NCI-H526 (cell line): ENCODE measurements around the gene VASH1.

ENCODE experiments used
- DNase-seq, 2 experiments: peaks; one replicate each; lab custom pipeline; 2025; lab: John Stamatoyannopoulos, UW

VASH1 gene

DNA sequence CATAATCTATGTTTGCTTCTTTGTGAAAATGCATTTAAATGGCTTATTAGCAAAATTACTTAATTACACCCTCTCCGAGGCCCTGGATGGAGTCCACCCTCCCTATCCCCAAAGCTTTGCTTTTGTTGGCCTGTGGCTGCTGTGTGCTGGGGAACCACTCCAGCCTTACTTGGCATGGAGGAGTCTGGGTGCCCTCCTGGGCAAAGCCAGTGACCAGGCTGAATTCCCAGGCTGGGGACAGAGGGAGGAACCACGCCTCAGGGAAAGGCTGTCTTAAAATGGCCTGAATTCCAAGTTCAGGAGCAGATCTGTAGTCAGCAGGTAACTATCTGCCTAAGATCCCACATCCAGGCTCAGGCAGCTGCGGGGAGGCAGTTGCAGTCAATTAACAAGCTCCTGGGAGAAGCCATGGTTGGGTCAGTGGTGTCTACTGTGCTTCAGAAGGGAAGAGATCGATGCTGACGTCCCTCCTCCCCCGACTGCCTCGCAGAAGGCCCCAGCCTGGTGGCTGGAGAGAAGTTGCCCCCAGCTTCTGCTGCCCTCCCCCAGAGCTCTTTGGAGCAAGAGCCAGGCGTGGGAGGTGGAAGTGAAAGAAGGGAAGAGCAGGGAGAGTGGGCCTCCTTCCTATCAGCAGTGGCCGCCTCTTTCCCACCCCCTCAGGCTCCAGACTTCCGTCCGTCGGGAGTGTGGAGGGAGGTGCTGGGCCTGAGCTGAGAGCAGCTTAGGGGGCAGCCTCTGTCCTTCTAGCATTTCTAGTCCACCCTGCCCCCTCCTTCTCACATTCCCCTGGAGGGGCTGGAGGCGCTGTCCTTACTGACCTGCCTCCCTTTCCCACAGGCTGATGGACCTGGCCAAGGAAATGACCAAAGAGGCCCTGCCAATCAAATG is 11.3 kb downstream of the VASH1 start:
- DNase-seq = no peak

DNA sequence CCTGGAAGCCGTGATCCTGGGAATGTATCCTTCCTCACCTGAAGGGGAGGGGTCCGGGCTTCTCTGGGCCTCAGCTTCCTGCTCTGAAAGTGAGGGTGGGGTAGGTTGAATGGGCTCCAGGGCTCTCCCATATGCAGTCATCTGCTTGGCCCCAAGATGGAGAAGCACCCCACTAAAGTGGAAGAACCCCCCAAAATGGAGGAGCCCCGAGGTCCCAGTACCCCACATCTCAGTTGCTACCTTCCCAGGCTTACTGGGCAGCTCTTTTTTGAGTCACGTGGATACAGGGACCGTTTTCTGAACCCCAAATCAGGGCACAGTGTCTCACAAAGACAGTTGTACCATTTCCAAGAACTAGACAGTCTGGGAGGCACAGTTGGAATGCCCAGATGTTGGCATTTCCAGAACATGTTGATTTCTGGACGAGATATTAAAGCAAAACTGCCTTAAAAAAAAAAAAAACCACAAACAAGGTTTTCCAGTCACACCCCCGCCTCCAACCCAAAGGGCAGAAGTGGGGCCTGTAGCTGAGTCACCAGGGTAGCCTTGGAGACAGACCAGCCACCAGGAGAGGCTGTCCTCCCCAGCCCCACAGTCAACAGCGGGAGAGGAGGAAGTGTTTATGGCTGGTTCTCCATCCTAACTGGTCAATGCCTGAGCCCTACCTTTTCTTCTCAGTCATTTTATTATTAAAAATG is 12.1 kb downstream of the VASH1 start:
- no peak for DNase-seq

DNA sequence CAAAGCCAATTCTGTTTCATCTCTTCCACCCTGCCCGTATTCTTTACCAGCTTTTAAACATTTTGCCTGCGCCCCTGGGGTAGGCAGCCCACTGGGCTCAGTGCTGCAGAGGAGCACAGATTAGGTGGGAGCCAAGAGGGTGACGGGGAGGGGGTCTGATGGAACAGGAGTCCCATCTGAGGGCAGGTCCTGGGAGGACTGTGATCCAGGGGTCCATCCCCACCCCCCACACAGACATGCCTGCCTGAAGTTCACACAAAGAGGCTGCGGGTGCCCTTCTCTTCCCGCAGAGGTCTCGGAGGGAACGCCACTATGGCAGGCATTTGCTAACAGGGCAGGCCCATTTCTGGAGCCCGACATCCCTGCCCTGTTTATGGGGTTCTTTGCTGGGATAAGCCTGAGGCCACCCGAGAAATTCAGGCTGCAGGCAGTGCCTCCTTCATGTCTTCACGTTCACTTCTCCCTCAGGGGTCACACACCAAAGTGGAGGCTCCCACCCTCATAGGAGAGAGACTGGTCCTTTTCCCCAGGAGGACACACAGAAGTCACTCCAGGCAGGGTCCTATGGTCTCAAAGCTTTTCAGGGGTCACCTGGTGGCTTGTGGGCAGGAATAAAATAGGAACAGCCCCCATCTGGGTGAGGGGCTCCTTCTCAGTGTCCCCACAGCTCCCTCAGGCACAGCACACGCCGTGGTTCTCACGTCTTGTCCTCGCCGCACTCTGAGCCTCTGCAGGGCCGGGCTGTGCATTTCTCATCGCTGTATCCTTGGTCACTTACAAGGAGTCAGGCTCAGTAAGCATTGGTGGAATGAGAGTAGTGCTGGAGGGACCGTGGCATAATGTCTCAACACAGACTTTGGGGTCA is 12.9 kb downstream of the VASH1 start:
- DNase-seq = no peak

DNA sequence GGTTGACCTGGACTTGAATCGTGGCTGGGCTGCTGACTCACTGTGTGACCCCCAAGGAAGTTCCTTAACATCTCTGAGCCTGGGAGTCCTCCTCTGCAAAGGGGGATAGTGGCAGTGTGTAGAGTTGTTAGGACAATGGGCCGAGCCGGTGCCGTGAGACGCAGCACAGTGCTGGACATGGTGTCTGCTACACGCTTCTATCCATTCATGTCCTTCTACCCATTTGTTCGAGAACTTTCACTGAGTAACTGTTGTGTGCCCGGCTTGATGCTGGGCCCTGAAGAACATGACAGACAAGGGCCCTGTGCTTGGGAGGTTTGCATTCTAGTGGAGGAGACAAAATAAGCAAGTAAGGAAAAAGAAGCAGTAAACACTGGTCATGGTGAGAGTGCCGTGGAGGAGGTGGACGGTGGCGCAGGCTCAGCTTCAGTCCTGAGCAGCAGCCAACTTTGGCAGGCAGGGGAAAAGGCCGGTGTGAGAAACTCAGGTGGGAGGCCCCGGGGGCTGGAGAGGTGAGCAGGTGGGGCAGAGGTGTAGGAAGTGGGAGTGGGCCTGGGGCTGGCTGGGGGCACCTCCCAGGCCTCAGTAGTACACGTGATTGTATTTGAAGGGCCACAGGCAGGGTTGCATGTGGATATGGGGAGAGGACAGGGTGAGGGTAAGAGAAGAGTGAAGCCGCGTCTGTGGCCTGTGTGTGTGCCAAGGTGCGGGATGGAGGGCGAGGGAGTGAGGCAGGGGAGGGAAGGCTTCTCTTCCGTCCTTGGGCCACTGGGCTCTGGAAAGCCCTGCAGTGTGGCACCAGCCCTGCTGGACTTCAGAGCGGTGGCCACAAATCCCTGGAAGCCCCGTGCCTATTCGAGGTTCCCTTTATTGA is 13.8 kb downstream of the VASH1 start:
- DNase-seq = no peak

DNA sequence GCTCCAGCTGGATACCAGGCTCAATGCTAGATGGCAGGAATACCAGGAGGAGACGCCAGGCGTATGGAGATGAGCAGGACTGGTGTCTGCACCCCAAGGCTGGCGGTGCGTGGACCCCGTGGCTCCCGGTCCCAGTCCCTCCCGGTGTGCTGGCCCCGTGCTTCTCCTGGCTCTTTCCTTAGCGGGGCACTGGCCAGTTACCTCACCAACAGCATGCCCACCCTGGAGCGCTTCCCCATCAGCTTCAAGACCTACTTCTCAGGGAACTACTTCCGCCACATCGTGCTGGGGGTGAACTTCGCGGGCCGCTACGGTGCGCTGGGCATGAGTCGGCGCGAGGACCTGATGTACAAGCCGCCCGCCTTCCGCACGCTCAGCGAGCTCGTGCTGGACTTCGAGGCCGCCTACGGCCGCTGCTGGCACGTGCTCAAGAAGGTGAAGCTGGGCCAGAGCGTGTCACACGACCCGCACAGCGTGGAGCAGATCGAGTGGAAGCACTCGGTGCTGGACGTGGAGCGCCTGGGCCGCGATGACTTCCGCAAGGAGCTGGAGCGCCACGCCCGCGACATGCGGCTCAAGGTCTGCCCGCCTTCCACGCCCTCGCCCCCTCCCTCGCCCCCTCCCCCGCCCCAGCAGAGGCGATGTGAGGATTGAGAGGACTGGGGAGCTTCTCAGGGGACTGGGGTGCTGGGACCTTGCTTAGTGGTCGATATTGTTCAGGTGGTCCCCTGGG is 14.6 kb downstream of the VASH1 start:
- no peak for DNase-seq

DNA sequence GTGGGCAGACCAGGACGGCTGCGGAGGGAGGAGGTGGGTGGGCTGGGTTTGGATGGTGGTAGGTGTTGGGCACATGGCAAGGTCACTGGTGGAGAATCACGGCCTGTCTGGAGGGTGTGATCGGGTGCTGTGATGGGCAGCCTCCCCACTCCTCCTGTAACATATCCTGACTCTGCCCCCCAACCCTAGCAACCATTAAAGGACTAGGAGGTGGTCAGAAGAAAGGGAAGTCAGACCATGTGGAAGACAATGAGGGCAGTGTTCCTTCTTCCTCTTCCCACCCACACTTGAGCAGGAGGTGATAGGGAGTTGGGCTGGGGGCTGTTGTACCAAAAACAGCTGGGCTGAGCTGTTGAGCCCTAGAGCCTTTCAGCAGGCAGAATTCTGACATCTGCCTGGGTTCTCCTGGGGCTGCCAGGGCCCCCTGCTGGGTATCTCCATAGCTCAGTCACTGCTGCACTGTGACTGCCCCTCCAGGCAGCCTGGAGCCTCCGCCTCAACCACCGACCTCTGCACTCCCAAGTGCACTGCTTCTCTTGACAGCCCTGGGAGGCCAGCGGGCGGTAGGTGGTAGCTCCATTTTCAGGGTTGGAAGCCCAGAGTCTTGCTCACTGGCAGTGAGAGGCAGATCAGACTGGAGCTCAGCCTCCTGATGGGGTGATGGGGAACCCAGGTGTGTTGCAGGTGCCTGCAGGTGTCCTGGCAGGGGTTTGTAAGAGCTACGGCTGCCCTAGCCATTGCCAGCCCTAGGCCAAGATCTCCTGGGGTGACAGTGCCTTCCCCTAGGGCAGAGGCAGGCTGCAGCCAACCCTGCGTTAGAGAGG is 15.4 kb downstream of the VASH1 start:
- DNase-seq = peak in 1 of 2 experiments; percentile 18

DNA sequence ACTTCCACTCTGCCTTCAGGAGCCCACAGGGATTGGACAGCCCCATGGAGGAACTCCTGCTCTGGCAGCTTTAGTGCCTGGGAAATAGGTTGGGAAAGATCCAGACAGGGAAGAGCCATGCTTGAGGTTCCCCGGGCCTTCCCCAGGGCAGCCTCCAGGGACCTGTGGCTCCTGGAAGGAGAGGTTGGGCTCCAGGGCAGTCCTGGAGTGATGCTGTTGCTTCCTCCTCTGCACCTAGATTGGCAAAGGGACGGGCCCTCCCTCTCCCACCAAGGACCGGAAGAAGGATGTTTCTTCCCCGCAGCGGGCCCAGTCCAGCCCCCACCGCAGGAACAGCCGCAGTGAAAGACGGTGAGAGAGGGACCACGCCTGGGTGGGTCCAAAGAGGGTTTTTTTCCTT is 16.5 kb downstream of the VASH1 start:
- DNase-seq = no peak

DNA sequence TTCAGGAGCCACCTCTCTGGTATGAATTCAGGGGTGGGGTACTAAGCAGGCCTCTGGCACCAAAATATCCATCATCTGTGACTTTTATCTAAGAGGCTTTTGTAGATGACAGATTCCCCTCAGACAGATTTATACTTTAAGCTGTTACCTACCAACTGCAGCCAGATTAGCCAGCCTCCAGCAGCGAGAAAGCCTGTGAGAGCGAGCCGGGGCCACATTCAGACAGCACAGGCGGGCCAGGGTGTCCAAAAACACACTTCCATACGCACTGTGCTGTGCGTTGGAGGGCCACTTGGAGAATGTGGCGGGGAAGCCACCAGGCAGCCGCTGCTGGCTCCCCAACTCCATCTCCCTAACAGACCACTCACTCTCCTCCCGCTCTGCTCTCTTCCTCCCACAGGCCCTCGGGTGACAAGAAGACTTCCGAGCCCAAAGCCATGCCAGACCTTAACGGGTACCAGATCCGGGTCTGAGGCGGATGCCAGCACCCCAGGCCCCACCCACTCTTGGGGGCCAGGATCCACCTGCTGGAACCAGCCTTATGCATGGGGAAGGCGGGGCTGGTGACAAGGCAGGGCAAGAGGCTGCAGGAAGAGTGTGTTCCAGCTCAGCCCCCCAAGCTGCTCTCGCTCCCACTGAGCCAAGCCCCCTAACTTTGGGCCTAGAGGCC is 17.4 kb downstream of the VASH1 start:
- no peak for DNase-seq

DNA sequence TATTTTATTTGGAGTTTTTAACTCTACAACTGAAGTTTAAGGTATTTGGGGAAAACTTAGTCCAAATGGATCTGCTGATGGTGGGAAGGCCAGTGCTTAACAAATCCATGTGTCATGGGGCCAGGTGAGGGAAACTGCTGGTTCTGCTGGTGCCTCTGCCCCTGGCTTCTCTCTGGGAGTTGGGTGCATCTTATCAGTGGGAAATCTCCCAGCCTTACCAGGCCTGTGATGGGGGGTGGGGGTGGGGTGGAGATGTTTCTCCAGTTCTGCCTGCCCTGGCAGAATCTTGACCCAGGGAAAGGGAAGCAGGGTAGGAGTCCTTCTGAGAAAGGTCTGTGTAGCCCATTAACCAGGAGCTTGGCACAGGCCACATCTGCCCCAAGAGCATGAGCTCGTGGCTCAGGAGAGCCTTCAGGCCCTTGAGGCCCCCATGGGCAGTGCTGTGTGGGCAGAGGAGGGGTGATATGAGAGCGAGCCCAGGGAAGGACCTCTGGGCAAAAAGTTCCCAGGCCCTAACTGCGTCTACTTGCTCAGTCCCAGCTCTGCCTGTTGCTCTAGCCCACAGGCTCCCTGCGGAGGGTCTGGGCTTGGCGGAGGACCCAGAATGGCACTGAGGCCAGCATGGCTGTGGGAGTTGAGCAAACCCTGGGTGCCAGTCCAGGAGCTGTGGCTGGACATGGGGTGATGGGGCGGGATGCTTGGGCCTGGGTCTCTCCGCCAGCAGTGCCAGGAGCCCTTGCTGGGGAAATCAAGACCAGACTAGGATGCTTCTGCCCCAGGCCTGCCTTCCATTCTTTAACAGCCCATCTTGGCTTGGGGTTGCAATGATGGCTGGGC is 18.2 kb downstream of the VASH1 start:
- DNase-seq = no peak

DNA sequence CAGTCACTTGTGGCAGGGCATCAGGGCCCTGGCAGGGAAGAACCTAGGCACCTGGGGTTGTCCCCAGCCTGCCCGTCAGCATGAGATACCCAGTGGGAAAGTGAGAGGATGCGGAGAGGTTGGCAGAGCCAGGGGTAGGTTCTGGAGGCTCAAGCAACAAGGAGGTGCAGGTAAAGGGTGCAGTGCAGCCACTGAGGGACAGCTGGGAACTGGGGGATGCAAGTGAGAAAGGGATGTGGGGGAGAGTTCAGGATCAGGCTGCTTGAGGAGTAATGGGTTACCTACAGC is 18.7 kb downstream of the VASH1 start:
- DNase-seq = no peak

DNA sequence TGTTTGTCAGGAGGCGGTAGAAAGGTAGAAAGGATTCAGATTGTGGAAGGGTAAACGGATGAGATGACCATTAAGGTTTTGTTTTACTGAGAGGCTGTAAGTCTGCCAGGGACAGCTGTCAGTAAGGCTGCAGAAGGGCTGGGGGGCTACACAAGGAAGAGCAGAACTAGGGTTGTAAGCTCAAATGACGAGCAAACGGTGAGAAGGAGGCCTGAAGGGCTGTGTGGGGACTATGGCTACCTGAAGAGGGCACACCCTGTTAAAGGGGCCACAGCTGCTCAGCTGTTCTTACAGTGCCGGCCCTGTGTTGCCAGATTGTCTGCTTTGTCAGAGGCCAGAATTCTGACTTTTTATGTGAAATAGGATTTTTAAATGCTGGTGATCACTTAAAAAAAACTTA is 19.1 kb downstream of the VASH1 start:
- DNase-seq = no peak

DNA sequence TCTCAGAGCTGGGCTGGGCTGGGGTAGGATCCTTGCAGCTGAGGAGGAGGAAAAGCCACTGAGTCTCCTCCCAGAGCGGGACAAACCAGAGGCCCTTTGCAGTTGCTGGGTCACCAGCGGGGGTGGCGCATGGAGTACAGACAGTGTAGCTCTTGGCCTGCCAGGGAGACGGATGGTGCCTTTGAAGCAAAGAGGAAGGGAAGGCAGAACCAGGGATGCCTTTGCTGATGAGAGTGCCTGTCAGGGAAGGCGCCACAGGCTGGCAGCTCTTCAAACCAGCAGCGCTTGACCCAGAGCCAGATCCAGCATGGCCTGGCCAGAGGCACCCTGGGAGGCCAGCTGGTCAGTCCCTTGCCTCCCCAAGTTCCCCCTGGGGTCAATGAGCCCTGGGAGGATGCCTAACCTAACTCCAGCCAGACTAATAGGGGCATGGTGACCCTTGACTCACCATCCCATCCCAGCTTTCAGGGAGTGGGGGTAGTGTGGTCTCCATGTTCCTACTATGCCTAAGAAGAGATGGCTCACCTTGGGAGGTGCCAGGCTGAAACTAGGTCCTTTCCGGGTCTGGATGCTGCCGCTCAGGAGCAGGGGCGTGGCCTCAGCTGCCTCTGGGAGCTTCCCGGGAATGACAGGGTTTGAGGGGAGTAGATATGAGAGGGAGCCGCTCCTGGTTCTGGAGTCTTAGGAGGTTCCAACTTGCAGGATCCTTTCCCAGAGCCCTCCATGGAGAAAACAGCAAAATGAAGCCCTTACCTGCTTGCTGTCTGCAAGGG is 19.8 kb downstream of the VASH1 start:
- no peak for DNase-seq

DNA sequence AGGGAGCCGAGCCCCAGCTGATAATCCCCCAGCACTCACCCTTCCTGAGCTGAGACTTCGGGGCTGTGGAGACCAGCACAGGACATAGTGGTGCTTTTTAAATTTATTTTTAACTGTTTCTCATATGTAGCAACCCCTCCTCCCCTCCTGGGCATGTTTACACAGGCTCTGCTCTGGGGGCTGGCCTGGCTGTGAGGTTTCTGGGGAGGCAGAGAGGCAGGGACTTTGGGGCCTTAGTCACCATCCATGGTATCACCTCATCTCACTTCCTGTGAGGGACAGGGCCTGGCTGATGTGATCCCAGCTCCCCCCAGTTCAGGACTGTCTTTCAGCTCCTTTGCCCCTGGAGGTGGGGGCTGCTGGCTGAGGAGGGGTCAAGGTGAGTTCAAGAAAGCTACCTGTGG is 20.4 kb downstream of the VASH1 start:
- DNase-seq = no peak

DNA sequence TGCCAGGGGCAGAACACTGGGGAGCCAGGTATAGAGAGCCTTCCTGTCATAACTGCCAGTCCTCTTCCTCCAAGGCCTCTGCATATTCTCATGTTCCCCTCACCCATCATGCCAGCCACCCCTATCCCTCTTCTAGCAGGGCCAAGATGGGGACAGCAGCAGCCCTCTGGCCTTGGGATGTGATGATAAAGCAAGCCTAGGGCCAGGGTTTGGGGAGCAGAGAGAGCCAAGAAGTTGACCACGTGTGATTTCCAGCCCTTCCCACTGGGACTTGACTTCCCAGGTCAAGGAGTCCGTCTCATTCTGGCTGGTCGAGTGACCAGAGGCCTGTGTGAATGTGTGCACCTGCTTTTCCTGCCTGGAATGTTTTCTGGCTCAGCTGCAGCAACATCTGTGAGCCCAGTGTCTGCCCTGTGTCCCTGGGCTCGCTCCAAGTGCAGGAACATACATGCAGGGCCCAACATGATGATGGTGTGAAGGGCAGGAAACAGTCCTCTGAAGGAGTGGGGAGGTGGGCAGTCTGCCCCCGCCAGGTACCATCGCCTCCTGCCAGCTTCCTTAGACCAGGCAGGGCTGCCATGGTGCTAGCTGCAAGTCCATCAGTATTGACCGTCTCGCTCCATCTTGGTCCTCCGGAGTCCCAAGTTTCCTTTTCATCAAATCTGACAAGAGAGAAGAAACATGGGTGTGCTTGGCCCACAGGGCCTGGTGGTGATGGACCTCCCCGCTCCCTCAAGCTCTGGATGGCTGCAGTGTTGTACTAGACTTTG is 21.0 kb downstream of the VASH1 start:
- DNase-seq = no peak

DNA sequence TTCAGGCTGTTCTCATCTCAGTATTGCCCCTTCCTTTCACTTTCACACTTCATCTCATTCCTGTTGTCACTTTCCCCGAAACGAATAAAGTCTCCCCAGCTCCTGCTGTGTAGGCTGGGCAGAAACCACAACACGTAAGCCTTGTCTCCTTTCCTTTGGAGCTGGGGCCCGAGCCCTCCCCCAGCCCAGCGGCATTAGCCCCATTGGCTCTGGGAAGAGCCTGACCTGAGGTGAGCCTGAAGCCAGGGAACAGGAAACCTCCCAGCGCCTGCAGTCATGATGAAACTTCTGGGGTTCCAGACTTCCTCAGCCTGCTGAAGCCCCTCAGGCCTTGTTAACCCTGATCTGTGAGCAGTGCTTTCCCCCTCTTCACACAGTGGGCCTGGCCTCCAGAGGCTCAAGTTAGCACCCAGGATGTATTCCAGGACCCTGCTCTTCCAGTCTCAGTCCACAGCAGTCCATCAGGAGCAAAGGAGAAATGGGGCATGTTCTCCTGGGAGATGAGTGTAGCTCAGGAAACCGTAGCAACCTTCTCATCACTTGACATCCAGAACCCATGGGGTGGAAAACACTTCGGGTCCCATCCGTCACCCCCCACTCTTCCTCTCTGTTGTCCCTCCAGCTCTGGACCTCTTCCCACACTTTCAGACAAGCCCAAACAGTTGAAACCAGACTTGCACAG is 21.8 kb downstream of the VASH1 start:
- no peak for DNase-seq

DNA sequence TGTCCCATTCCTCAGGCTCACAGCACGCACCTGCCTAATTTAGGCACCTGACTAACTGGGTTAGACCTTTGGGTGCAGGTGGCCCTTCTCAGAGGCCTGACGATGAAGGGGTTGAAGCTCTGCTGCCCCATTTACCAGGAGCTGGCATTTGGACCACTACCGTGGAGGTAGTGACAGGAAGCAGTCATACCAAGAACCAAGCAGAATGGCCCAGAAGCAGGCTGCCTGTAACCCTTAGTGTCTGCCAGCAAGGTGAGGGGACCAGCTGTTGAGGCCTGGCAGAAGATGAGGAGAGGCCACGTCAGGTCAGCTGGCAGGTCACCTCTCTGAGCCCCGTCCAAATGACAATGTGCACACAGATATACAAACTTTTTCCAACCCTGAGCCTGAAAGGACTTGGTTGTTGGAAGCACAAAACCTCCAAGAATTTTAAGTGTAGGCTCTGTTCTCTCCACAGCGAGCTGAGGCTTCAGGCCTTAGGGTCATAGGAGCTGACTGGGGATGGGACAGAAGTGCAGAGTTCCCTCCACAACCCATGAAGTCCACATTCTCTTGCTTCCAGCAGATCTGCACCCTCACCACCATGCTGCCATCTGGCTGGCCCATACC is 23.1 kb downstream of the VASH1 start:
- DNase-seq = no peak
